Measurements from ENCODE around the gene SAPCD1.

SAPCD1 gene

GRCh38 chr6:31725502-31726350, 36.7 kb upstream of the SAPCD1 start:
- Mint-ChIP-seq H3K27me3 (no peaks in the 10 kb centered on the region), H3K9me3 (no peaks in the 10 kb centered on the region), H3K4me1 (ENCODE audit: low read depth) (peaks cover 52% of the 10 kb centered on the region), H3K36me3 (ENCODE audit: low read depth) (peaks cover 24% of the 10 kb centered on the region), H3K4me3 (no peak overlapping the region), H3K27ac (peak overlapping the region; percentile 31)
- no peak for DNase-seq

DNA sequence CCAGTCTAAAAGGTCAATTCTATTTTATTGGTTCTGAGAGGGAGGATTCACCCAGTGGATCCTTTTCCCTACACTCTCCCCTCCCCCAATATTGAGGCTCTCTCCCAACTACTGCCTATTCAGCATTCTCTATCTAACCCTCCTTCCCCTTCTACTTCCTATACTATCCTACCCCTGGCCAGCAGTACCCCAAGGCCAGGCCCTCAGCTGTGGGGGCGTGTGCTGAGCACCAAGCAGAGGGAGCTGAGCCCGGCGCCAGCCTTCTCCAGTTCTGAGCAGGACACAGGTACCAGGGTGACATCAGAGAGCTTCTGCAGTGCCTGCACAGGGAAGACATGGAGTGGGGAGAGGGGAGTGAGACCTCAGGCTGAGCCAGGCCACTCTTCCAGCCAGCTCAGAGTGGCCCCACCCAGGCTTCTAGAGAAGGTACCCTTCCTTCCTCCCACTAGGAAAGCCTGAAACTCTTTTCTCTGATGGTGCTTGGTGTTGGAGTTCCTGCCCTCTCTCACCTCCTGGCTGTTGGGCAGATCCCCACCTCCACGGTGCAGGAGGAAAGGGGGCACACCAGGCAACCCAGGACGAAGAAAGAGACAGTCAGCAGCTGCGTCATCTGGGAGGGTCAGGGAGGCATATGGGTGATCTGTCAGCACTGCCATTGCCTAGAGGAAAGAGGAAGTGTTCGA, 35.3 kb upstream of the SAPCD1 start:
- no peak for DNase-seq
- Mint-ChIP-seq H3K27ac (peak overlapping the region; percentile 65), H3K4me3 (no peak overlapping the region), H3K27me3 (no peaks in the 10 kb centered on the region), H3K4me1 (ENCODE audit: low read depth) (peaks cover 59% of the 10 kb centered on the region), H3K9me3 (no peaks in the 10 kb centered on the region), H3K36me3 (ENCODE audit: low read depth) (peaks cover 39% of the 10 kb centered on the region)

GRCh38 chr6:31727717-31728671, 34.5 kb upstream of the SAPCD1 start:
- DNase-seq: no peak
- H3K9me3 Mint-ChIP-seq: no peaks in the 10 kb centered on the region
- H3K27ac Mint-ChIP-seq: peak overlapping the region; percentile 65
- peaks cover 47% of the 10 kb centered on the region for H3K36me3 Mint-ChIP-seq (ENCODE audit: low read depth)
- H3K4me3 Mint-ChIP-seq: no peak overlapping the region
- no peaks in the 10 kb centered on the region for H3K27me3 Mint-ChIP-seq
- H3K4me1 Mint-ChIP-seq (ENCODE audit: low read depth): peaks cover 59% of the 10 kb centered on the region

DNA sequence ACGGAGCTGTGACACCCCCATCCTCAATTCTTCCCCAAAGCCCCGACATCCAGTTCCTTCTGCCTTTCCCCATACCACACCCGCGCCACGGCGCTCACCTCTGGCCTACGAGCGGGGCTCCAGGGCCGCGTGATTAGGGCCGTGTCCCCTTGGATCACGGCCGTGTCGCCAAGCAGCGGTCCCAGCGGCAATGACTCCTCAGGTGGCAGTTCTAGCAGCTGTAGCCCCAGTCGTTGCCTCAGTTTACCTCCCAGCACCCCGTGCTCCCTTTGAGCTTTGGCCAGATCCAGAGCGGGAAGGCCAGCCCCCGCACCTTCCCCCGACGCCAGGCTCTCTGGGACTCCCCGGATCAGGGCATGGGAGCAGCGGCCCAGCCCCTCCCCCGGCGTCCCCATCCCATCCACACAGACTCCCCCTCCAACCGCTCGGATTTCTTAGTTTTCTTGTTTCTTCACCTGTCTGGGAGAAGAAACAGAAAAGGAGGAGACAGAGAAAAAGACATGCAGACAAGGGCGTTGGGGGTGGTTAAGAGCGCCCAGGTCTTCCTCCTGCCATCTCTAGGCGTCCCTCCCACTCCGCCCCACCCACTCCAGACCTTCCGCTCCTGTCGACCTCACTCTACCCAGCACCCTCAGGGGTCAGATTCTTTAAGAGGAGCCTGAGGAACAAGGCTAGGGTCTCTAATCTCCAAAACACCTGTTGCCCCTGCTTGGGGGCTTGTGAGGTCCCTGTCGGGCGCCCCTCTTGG, 33.5 kb upstream of the SAPCD1 start, which contains the start of gene DDAH2:
DDAH2 (minus strand) TSS at position 533 of the 748 bp plus-strand sequence; CDS start at position 395, 138 bp downstream.
- peaks cover 56% of the 10 kb centered on the region for H3K36me3 Mint-ChIP-seq (ENCODE audit: low read depth)
- H3K9me3 Mint-ChIP-seq: no peaks in the 10 kb centered on the region
- H3K27me3 Mint-ChIP-seq: no peaks in the 10 kb centered on the region
- peaks cover 66% of the 10 kb centered on the region for H3K4me1 Mint-ChIP-seq (ENCODE audit: low read depth)
- no peak for DNase-seq
- peak within 1 kb of the TSS; percentile 84 for H3K27ac Mint-ChIP-seq
- peak within 1 kb of the TSS; percentile 80 for H3K4me3 Mint-ChIP-seq

DNA sequence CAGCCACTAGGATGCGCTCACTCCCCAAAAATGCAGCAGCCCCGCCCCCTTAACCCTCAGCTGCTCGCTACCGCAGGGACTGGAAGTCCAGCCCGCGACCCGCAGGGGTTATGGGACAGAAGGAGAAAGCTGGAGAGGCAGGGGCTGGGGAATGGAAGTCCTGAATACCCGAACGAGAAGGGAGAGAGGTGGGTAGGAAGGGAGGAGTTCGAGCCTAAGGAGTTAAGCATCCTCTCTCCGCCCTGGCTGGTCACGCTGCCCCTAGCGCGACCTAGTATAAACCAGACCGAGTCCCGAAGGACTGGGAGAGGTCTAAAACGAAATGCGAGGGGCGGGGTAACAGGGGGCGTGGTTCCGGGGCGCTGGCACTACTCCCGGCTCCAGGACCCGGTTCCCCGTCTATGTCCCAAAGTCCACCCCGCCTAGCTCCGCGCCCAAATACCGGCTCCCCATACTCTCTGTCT, 32.9 kb upstream of the SAPCD1 start:
- H3K4me1 Mint-ChIP-seq (ENCODE audit: low read depth): peaks cover 72% of the 10 kb centered on the region
- no peaks in the 10 kb centered on the region for H3K27me3 Mint-ChIP-seq
- DNase-seq: peak; percentile 86
- H3K27ac Mint-ChIP-seq: peak overlapping the region; percentile 84
- no peaks in the 10 kb centered on the region for H3K9me3 Mint-ChIP-seq
- peak overlapping the region; percentile 80 for H3K4me3 Mint-ChIP-seq
- peaks cover 63% of the 10 kb centered on the region for H3K36me3 Mint-ChIP-seq (ENCODE audit: low read depth)

DNA sequence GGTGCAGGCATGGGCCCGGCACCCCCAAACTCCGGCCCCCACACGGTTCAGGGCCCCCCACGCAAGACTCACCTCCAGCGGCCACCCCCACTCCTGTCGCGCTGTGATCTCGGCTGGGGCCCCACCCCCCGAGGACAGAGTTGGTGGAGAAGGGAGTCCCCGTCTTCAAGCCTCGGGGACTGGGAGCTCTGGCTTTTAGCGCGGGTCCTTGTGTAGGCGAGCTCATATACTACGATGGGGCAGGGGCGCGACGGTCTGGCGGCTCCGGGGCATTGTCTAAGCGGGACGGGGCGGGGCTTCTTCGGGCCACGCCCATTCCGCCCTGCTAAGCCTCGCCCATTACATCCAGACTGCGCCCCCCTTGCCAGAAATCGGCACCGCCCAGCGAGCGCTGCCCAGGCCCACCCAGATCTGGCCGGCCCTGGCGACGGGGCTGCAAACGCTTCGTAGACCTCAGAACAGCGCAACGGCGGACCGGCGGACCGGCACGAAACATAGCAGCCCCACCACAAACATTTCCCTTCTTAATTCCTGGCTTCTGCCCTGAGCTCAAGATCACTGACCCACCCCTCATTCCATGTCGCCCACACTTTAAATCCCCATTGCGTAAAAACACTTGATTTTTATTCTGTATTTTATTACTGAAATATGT, 32.4 kb upstream of the SAPCD1 start:
- H3K4me1 Mint-ChIP-seq (ENCODE audit: low read depth): peaks cover 72% of the 10 kb centered on the region
- peak overlapping the region; percentile 80 for H3K4me3 Mint-ChIP-seq
- H3K27me3 Mint-ChIP-seq: no peaks in the 10 kb centered on the region
- no peaks in the 10 kb centered on the region for H3K9me3 Mint-ChIP-seq
- peak overlapping the region; percentile 84 for H3K27ac Mint-ChIP-seq
- DNase-seq: peak; percentile 80
- H3K36me3 Mint-ChIP-seq (ENCODE audit: low read depth): peaks cover 68% of the 10 kb centered on the region

DNA sequence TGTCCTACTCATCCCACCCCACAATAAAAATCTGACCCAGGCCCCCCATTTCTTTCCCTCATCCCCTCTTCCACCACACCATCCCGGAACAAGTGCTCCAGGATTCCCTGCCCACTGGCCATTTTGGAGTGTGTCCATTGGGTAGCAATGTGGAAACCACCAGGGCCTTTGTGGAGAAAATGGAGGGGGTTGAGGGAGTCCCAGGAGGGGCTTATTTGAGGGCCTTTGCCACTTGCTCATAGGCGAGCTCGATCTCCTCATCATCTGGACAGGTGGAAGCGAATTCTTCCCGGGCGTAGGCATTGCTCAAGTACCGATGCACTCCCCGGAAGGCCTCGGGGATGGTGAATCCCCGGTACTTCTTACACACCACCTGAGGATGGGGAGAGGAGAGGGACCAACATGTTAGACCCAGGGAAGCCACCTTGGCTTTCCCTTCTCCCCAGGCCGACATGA, 31.8 kb upstream of the SAPCD1 start:
- Mint-ChIP-seq H3K9me3 (no peaks in the 10 kb centered on the region), H3K27me3 (no peaks in the 10 kb centered on the region), H3K4me1 (ENCODE audit: low read depth) (peaks cover 70% of the 10 kb centered on the region), H3K36me3 (ENCODE audit: low read depth) (peaks cover 74% of the 10 kb centered on the region), H3K4me3 (peak overlapping the region; percentile 80), H3K27ac (peak overlapping the region; percentile 84)
- DNase-seq: no peak

- peak overlapping the region; percentile 44 for H3K27ac Mint-ChIP-seq
Measured at GRCh38 chr6:31732029-31732428, 30.4 kb upstream of the SAPCD1 start.

DNA sequence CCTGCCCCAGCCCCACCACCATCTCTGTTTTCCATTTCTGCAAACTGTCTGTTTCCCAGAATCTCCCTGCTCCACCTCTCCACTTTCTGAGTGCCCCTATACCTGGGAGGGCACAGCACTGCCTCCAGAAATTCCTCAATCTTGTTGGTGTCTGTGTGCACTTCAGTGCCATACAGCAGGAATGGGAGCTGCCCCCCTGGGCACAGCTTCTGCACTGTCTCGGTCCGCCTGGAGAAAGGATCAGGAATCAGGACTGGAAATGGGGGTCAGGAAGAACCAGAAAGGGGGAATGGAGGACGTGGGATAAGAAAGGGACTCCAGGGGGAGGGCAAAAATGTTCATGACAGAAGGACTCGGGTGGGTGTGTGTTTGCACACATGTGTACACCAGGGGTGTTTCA, 28.7 kb upstream of the SAPCD1 start:
- Mint-ChIP-seq H3K36me3 (ENCODE audit: low read depth) (peaks cover 72% of the 10 kb centered on the region), H3K9me3 (no peaks in the 10 kb centered on the region), H3K4me3 (peak overlapping the region; percentile 98), H3K27ac (peak overlapping the region; percentile 96), H3K27me3 (no peaks in the 10 kb centered on the region), H3K4me1 (ENCODE audit: low read depth) (peaks cover 65% of the 10 kb centered on the region)
- no peak for DNase-seq

More at GRCh38 chr6:31732029-31732428, 30.4 kb upstream of the SAPCD1 start:
- no peaks in the 10 kb centered on the region for H3K9me3 Mint-ChIP-seq
- no peak overlapping the region for H3K4me3 Mint-ChIP-seq
- H3K36me3 Mint-ChIP-seq (ENCODE audit: low read depth): peaks cover 81% of the 10 kb centered on the region
- DNase-seq: no peak
- H3K4me1 Mint-ChIP-seq (ENCODE audit: low read depth): peaks cover 63% of the 10 kb centered on the region
- no peaks in the 10 kb centered on the region for H3K27me3 Mint-ChIP-seq

GRCh38 chr6:31734247-31734820, 28.1 kb upstream of the SAPCD1 start:
- Mint-ChIP-seq H3K27ac (peak overlapping the region; percentile 96), H3K4me3 (peak overlapping the region; percentile 98), H3K36me3 (ENCODE audit: low read depth) (peaks cover 68% of the 10 kb centered on the region), H3K4me1 (ENCODE audit: low read depth) (peaks cover 65% of the 10 kb centered on the region), H3K9me3 (no peaks in the 10 kb centered on the region), H3K27me3 (no peaks in the 10 kb centered on the region)
- DNase-seq: no peak

GRCh38 chr6:31734821-31735406, 27.5 kb upstream of the SAPCD1 start:
- Mint-ChIP-seq H3K4me3 (peak overlapping the region; percentile 98), H3K27ac (peak overlapping the region; percentile 96), H3K36me3 (ENCODE audit: low read depth) (peaks cover 66% of the 10 kb centered on the region), H3K9me3 (no peaks in the 10 kb centered on the region), H3K27me3 (no peaks in the 10 kb centered on the region), H3K4me1 (ENCODE audit: low read depth) (peaks cover 67% of the 10 kb centered on the region)
- DNase-seq: peak; percentile 70

DNA sequence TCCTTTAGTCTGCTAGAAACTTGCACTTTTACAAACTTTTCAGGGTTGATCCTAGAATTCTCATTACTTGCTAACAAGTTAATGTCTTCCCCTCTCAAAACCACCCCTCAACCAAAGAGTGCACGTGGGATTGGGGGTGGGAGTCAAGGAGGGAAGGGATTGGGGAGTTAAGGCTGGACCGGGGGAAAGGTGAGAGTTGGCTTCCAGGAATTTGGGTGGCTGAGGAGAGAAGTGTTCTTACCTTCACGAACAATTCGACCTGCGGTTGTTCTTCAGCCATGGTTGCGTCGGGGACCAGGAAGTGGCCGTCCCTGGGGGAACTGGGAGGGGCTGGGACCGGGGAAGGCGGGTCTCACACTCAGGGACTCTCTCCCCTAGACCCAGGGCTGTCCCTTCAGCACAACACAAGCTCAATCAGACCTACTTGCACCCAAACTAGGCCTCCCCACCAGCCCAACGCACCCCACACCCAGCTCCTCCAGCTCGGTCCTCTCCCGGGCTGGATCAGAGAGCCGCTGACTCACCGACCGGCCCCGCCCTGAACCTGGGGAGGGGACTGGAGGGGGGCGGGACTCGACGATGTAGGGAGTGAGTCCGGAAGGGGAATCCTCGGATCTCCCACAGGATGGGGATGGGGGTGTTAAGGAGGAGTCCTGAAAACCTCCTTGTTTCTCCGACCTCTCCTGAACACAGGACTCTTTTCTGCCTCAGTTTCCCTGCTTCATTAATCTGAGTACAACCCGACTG, 26.3 kb upstream of the SAPCD1 start, which contains the start of gene CLIC1:
CLIC1 (minus strand) TSS at position 510 of the 747 bp plus-strand sequence; CDS start at position 280, 230 bp downstream.
- peak; percentile 87 for DNase-seq
- H3K4me1 Mint-ChIP-seq (ENCODE audit: low read depth): peaks cover 64% of the 10 kb centered on the region
- H3K9me3 Mint-ChIP-seq: no peaks in the 10 kb centered on the region
- no peaks in the 10 kb centered on the region for H3K27me3 Mint-ChIP-seq
- H3K36me3 Mint-ChIP-seq (ENCODE audit: low read depth): peaks cover 66% of the 10 kb centered on the region
- peak within 1 kb of the TSS; percentile 98 for H3K4me3 Mint-ChIP-seq
- peak within 1 kb of the TSS; percentile 96 for H3K27ac Mint-ChIP-seq

Measured in activated T-cell treated with anti-CD3 and anti-CD28 coated beads, Interleukin-2, amount 50 U/mL, for 24 hours (primary cell).